ENCODE data around the gene MARK1.
A peak's percentile ranks its signal among the peaks of the same experiment; 100 is the strongest.
"Not testable (repeated sequence)": the region's sequence is repeated elsewhere in the genome, so short reads cannot be mapped to it uniquely, and the experiment has no call there.

MARK1 gene

DNA sequence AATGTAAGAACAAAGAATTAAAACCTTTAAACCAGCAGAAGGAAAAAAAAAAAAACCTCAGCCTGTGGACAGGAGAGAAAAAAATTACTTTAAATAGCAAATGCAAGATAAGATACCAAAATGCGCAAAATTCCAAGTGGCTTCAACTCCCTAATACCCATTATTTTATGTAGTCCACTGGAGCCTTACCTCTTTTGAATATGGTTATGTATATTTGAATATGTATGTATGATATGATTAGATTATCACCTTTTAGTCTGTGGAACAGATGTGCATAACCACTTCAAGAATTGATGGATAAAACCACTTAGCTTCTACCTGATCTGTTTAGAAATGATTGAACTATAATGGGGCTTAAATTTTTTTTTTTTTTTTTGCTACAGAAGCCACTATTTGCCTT, 109.8 kb downstream of the MARK1 start:
- Mint-ChIP-seq H3K4me1 (no peaks in the 10 kb centered on the region), H3K9me3 (no peaks in the 10 kb centered on the region), H3K27ac (no peak overlapping the region), H3K4me3 (no peak overlapping the region), H3K36me3 (no peaks in the 10 kb centered on the region)
- ATAC-seq (no peak), DNase-seq (ENCODE audit: low spot score in 2 of 2) (no peak)

DNA sequence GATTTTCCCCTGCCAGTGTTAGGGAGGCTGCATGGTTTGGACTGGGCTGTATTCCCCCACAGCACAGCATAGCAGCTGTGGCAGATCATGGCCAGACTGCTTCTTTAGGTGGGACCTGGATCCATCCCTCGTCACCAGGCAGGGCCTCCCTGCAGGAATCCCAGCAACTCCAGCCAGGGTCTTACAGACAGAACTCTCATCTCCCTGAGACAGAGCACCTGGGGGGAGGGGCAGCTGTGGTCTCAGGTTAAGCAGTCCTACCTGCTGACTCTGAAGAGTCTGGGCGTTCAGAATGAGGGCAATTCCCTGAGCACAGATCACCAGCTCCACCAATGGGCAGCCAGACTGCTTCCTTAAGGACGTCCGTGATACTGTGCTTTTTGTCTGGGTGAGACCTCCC, 114.3 kb downstream of the MARK1 start:
- no peaks in the 10 kb centered on the region for H3K4me1 Mint-ChIP-seq
- no peak overlapping the region for H3K4me3 Mint-ChIP-seq
- no peaks in the 10 kb centered on the region for H3K36me3 Mint-ChIP-seq
- no peaks in the 10 kb centered on the region for H3K9me3 Mint-ChIP-seq
- H3K27ac Mint-ChIP-seq: no peak overlapping the region
- ATAC-seq (no peak), DNase-seq (ENCODE audit: low spot score in 2 of 2) (no peak)

DNA sequence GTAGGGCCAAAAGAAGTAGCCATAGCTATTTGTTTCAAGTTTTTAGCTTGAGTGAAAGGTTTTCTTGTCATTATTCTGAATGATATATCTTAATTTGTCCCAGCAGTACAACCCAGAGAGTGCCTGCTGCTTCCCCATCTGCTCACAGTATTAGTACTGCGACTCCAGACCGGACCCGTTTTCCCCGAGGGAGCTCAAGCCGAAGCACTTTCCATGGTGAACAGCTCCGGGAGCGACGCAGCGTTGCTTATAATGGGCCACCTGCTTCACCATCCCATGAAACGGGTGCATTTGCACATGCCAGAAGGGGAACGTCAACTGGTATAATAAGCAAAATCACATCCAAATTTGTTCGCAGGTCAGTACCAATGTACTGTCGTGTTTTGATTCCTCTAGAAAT, 125.1 kb downstream of the MARK1 start:
- no peaks in the 10 kb centered on the region for H3K36me3 Mint-ChIP-seq

DNA sequence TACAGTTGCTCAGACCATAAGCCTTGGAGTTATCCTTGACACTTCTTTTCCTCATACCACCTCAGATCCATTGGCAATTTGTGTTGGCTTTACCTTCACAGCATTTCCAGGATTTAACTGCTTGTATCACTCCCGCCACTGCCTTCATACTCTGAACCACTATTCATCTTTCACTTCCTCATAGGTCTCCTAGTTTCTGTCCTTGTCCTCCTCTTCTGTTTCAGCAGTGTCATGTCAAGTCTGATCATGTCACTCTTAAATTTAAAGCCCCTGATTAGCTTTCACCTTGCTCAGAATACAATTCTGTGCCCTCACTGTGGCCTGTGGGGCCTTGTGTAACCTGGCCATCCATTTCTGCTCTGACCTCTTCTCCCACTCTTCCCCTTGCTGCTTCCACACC, 127.6 kb downstream of the MARK1 start:
- DNase-seq (ENCODE audit: low spot score in 2 of 2): no peak
- ATAC-seq: peak; percentile 39
- Mint-ChIP-seq H3K36me3 (no peaks in the 10 kb centered on the region), H3K27ac (no peak overlapping the region), H3K9me3 (no peaks in the 10 kb centered on the region), H3K4me1 (no peaks in the 10 kb centered on the region), H3K4me3 (no peak overlapping the region)

More for the DNA sequence above, 125.1 kb downstream of the MARK1 start:
- Mint-ChIP-seq H3K4me1 (no peaks in the 10 kb centered on the region), H3K27ac (no peak overlapping the region), H3K9me3 (no peaks in the 10 kb centered on the region), H3K4me3 (no peak overlapping the region)
- DNase-seq (ENCODE audit: low spot score in 2 of 2): no peak
- ATAC-seq: no peak

DNA sequence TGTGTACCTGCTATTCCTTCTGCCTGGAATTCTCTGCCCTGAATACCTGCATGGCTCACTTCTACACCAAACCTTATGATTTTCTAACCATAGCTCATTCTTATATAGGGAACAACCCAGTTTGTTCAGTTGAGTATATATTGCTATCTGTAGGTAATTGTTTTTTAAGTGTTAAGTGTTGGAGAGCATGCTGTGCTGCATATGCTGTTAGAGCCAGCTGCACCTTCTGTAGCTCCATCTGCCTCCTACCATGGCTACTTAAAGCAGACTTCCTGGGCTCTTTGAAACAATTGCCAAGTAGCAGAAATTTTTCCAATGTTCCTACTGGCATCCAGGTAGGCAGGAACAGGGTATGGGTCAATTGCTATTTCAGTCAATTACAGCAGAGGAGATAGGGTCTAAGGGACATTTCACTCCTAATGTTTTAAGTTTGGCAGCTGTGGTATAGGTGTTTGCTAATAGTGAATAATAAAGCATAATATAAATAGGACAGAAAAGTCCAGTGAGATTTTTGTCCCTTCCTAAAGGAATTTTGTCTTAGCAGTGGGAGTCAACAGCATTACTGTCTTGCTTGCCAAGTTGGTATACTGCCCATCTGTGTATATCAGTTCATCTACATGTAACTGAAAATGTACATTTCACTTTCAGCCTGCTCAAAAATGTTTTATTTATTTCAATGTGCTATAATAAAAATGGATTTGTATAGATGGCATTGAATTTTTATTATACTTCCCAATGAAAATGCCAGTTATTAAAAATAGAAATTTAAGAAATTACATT, 128.2 kb downstream of the MARK1 start:
- Mint-ChIP-seq H3K27ac (no peak overlapping the region), H3K9me3 (no peaks in the 10 kb centered on the region), H3K4me1 (no peaks in the 10 kb centered on the region), H3K36me3 (no peaks in the 10 kb centered on the region), H3K4me3 (no peak overlapping the region)
- peak; percentile 13 for ATAC-seq
- DNase-seq (ENCODE audit: low spot score in 2 of 2): no peak

DNA sequence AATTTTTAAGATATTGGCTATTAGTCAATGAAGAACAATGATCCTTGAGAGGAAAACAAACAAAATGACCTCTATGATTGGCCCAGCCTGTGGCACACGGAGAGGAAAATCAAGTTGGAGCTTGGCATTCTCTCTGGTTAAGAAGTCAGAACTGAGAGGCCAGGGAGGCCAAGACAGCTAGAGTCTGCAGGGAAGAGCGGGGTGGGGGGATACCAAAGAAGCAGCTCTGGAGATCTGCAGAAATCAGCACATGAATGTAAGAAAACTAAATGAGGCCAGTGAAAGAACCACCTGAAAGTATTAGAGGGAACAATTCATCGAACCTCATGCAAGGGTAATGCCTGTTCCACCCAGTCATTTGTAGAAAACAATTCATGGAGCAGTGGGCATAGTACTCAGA, 138.4 kb downstream of the MARK1 start:
- DNase-seq (ENCODE audit: low spot score in 2 of 2): no peak
- Mint-ChIP-seq H3K36me3 (no peaks in the 10 kb centered on the region), H3K4me1 (no peaks in the 10 kb centered on the region), H3K9me3 (peaks cover 9% of the 10 kb centered on the region), H3K4me3 (no peak overlapping the region), H3K27ac (no peak overlapping the region)
- ATAC-seq: no peak

DNA sequence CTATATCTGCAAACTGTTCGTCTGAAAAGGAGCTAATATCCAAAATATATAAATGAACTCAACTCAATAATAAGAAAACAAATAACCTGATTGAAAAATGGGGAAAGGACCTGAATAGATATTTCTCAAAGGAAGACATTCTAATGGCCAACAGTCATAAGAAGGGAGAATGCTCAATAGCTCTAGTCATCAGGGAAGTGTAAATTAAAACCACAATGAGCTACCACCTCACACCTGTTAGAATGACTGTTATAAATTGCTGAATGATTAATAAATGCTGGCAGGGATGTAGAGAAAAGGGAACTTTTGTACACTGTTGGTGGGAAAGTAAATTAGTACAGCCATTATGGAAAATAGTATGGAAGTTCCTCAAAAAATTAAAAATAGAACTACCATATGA, 141.1 kb downstream of the MARK1 start:
- H3K27ac Mint-ChIP-seq: no peak overlapping the region
- H3K9me3 Mint-ChIP-seq: peaks cover 9% of the 10 kb centered on the region

DNA sequence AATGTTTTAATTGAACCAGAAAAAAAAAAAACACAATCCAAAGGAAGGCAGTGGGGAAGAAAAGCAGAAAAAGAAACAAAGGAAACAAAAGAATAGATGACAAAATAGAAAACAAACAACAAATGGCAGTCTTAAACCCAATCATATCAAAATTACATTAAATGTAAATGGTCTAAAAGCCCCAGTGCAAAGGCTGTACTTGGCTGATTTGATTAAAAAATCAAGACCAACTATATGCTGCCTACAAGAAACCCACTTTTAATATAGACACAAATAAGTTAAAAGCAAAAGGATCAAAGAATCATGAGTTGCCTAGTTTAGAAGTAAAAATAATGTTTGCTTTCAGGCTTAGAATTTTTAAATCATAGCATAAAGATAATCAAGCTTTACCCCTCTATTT, 142.4 kb downstream of the MARK1 start:
- Mint-ChIP-seq H3K36me3 (no peaks in the 10 kb centered on the region), H3K27ac (no peak overlapping the region), H3K4me3 (no peak overlapping the region), H3K9me3 (peaks cover 9% of the 10 kb centered on the region), H3K4me1 (no peaks in the 10 kb centered on the region)
- DNase-seq (ENCODE audit: low spot score in 2 of 2) (no peak), ATAC-seq (no peak)

More for the DNA sequence above, 141.1 kb downstream of the MARK1 start:
- no peak for DNase-seq (ENCODE audit: low spot score in 2 of 2)
- Mint-ChIP-seq H3K36me3 (no peaks in the 10 kb centered on the region), H3K4me1 (no peaks in the 10 kb centered on the region), H3K4me3 (no peak overlapping the region)
- no peak for ATAC-seq

DNA sequence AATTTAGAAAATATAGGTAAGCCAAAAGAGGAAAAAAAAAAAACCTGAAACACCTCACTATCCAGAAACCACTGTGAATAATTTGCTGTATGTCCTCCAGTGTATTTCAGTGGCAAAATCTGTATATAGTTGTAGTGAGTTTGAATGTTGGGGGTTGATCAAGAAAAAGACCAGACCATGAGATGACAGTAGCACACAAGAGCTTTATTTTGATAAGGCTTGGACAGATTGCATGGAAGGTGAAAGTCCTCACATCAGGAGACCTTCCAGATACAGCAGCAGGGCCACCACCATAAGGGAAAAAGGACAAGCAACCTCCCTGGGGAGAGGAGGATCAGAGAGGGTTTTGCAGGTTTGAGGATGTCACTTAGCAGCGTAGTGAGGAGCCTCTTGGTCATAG, 146.0 kb downstream of the MARK1 start:
- H3K27ac Mint-ChIP-seq: no peak overlapping the region
- H3K9me3 Mint-ChIP-seq: peaks cover 4% of the 10 kb centered on the region
- no peaks in the 10 kb centered on the region for H3K36me3 Mint-ChIP-seq
- H3K4me1 Mint-ChIP-seq: no peaks in the 10 kb centered on the region
- H3K4me3 Mint-ChIP-seq: no peak overlapping the region
- no peak for ATAC-seq
- no peak for DNase-seq (ENCODE audit: low spot score in 2 of 2)

DNA sequence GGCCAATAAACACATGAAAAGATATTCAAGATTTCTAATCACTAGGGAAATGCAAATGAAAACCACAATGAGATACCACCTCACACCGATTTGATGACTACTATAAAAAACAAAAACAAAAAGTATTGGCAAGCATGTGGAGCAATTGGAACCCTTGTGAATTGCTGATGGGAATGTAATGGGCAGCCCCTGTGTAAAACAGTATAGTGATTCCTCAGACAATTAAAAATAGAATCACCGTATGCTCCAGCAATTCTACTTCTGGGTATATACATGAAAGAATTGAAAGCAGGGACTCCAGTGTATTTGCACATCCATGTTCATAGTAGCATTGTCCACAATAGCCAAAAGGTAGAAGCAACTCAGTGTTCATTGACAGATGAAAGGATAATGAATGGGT, 149.3 kb downstream of the MARK1 start:
- H3K36me3 Mint-ChIP-seq: no peaks in the 10 kb centered on the region
- H3K4me3 Mint-ChIP-seq: no peak overlapping the region
- DNase-seq (ENCODE audit: low spot score in 2 of 2): no peak
- no peaks in the 10 kb centered on the region for H3K9me3 Mint-ChIP-seq
- H3K27ac Mint-ChIP-seq: no peak overlapping the region
- ATAC-seq: no peak
- H3K4me1 Mint-ChIP-seq: no peaks in the 10 kb centered on the region

DNA sequence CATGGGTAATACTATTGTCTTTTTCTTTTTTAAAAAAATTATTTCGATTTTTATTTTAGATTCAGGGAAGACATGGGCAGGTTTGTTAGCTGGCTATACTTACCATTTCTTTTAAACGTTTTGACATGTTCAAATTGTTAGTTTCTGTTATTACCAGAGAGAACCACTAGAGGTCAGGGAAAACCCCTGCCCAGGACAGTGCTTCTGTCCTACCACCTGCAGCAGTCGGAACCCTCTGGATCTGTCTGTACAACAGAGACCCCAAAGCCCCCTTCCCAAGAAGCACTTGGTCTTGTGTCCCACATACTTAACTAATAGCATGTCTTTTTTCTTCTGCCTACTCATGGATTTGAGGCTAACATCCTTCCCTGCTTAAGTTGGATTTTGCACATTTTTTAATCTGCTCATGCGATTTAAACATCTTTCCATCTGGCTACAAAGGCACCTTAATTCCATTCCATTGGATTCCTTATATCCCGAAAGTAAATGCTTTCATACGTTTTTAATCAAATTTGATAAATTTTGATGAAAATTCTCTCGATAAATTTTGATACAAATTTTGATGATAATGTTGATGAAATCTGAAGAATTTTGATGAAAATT, 152.2 kb downstream of the MARK1 start:
- H3K4me3 Mint-ChIP-seq: no peak overlapping the region
- H3K9me3 Mint-ChIP-seq: no peaks in the 10 kb centered on the region
- H3K36me3 Mint-ChIP-seq: no peaks in the 10 kb centered on the region
- H3K27ac Mint-ChIP-seq: no peak overlapping the region
- ATAC-seq (peak; percentile 62), DNase-seq (ENCODE audit: low spot score in 2 of 2) (no peak)
- H3K4me1 Mint-ChIP-seq: no peaks in the 10 kb centered on the region

DNA sequence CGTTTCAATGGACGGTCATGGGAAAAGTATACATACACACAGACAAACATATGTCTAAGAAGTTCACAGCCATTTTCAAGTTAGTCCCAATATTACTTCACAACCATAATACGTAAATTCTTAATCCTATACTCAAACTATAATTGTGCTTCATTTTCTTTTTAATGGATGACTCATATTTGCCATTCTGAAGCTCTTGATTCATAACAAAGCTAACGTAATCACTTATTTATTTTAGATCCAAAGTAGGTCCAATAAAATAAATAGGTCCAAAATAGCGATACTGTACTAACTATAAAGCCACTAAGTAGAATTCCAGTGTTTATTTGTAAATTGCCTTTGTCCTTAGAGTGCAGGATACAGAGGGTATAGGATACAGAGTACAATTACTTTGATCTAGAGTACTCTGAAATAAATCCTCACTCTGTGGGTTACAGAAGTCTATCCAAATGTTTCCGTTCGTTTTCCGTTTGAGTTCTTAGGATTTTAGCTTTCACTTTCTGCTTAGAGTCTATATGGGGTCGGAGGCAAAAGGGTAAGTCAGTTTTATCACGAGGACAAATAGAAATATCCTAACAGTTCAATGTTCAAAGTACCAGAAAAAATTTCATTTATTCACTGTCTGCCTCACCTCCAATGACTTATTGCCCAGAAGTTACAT, 153.4 kb downstream of the MARK1 start:
- H3K36me3 Mint-ChIP-seq: no peaks in the 10 kb centered on the region

DNA sequence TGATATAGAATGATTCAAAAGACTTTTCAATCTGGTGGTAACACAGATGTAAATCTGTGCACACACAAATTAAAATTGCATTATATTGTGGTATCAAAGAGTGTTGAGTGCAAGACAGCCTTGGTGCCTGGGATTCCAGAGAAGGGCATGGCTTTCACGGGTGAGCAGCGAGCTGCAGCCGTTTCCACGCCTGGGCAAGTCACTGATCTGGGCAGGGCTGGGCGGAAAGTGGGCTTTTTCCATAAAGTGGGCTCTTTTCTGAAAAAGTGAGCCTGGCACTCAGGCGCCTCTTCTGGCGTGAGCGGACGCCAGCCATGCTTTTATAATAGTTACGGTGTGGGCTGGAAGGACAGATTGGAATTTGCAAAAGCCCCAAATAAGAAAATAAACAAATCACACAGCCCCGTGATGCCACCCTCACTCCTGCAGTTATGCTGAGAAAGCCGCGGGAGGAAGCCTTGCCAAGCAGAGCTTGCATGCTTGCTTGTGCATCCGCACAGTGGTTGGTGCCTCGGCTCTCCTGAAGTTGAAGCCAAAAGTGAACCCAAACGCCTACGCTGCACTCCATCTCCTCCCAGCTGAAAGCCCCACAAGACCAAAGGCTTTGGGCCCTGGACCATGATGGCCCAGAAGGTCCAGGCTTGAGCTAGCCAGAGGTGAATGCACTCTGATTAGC, 155.1 kb downstream of the MARK1 start:
- ATAC-seq (no peak), DNase-seq (ENCODE audit: low spot score in 2 of 2) (no peak)
- Mint-ChIP-seq H3K9me3 (no peaks in the 10 kb centered on the region), H3K36me3 (no peaks in the 10 kb centered on the region), H3K27ac (no peak overlapping the region), H3K4me1 (no peaks in the 10 kb centered on the region), H3K4me3 (no peak overlapping the region)

More for the DNA sequence above, 153.4 kb downstream of the MARK1 start:
- no peak overlapping the region for H3K27ac Mint-ChIP-seq
- no peak overlapping the region for H3K4me3 Mint-ChIP-seq
- DNase-seq (ENCODE audit: low spot score in 2 of 2) (no peak), ATAC-seq (no peak)
- no peaks in the 10 kb centered on the region for H3K4me1 Mint-ChIP-seq
- H3K9me3 Mint-ChIP-seq: no peaks in the 10 kb centered on the region

DNA sequence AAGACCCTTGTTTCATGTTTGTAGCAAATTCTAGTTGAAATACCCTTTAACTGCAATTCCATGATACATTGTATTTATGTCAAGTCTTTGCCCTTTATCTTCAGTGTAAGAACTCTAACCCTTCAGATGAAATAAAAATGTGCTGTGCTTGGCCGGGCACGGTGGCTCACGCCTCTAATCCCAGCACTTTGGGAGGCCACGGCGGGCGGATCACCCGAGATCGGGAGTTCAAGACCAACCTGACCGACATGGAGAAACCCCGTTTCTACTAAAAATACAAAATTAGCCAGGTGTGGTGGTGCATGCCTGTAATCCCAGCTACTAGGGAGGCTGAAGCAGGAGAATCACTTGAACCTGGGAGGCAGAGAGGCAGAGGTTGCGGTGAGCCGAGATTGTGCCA, 155.8 kb downstream of the MARK1 start:
- not testable (repeated sequence) for ATAC-seq; DNase-seq (ENCODE audit: low spot score in 2 of 2); H3K9me3 Mint-ChIP-seq

DNA sequence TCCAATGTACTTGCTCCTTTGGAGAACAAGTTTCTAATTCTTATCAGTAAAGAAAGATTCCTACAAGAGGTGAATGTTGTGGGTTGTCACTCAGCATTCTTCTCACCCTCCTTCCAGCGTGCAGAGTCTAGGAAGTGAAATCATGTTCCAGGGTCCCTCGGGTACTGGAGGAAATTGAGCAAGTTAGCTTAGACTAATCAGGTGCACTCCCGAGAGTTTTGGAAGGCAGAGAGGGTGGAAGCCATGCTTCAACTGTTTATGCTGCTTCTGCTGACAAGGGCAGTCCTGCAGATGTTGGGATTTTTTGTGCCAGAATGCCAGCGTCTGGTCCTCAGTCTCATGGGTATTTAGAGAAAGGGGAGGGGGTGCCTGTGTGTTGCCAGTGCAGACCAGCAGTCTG, 157.0 kb downstream of the MARK1 start:
- peaks cover 4% of the 10 kb centered on the region for H3K4me1 Mint-ChIP-seq
- DNase-seq (ENCODE audit: low spot score in 2 of 2): no peak
- no peak overlapping the region for H3K27ac Mint-ChIP-seq
- H3K36me3 Mint-ChIP-seq: no peaks in the 10 kb centered on the region
- no peak for ATAC-seq
- no peak overlapping the region for H3K4me3 Mint-ChIP-seq
- H3K9me3 Mint-ChIP-seq: no peaks in the 10 kb centered on the region

More for the DNA sequence above, 155.8 kb downstream of the MARK1 start:
- H3K27ac Mint-ChIP-seq, H3K4me1 Mint-ChIP-seq, H3K36me3 Mint-ChIP-seq, H3K4me3 Mint-ChIP-seq: not testable (repeated sequence)
